Left ventricle myocardium inferior (tissue), 1 donor: ENCODE results near the gene BCL2L1. TPM values are rescaled to one million over a fixed set of nuclear protein-coding genes. Genes with fewer than 3 reads are reported as not detected.

Experiments
- DNase-seq: peaks from one replicate; pipeline ENCODE4 v3.0.0-alpha.2; 2020
- H3K27ac ChIP-seq: fragments of 200-600 bp; replicated peaks from 2 replicates; pipeline ENCODE4 v1.8.0; 2021
- H3K27me3 ChIP-seq: fragments of 200-600 bp; 2 replicates; pipeline ENCODE4 v1.8.0; 2021; ENCODE audit warnings: low read depth
- H3K36me3 ChIP-seq: fragments of 200-600 bp; 2 replicates; pipeline ENCODE4 v1.8.0; 2021
- H3K4me1 ChIP-seq: fragments of 200-600 bp; 2 replicates; pipeline ENCODE4 v1.8.0; 2021
- H3K4me3 ChIP-seq: fragments of 200-600 bp; 2 replicates; pipeline ENCODE4 v1.8.0; 2021; ENCODE audit warnings: mild to moderate bottlenecking, moderate library complexity
- H3K9me3 ChIP-seq: fragments of 200-600 bp; replicated peaks from 2 replicates; pipeline ENCODE4 v1.8.0; 2021
- intact Hi-C: fragments of 100-400 bp; cut with micrococcal nuclease; formaldehyde crosslinking; loops from one replicate; pipeline ENCODE4 v1.11.0; 2022
- long read RNA-seq: library from polyadenylated mRNA; unstranded; transcript quantifications from one replicate; pipeline ENCODE4 v2.0.0, GENCODE V29; 2021
- total RNA-seq: library from RNA; stranded (reverse); fragmentation: NEBNext Ultra II Directional; extraction: Animal tissue kit (Norgen Biotek cat#: 25700); gene quantifications from one replicate; pipeline ENCODE4 v1.2.1, GENCODE V29; 2021
- TF ChIP-seq, protein P1 (sequence below): fragments of 200-600 bp; IDR thresholded peaks from 2 replicates; pipeline ENCODE4 v1.8.0; 2021; ENCODE audit warnings: antibody characterized with exemption, mild to moderate bottlenecking, borderline replicate concordance
- donor health status: DM: no; HTN: yes; CAD: no; lungs with severe emphysema.

Gene BCL2L1
- 53.2 TPM for total RNA-seq
- long read RNA-seq, transcript BCL2L1-208 (3 exons, 894 nt), result minor isoform, 10 of 86 reads
- long read RNA-seq, transcript BCL2L1-201 (3 exons, 2,610 nt), result major isoform, 24 of 86 reads
- long read RNA-seq, partial matches to known transcripts, result 0 of 86 reads
- long read RNA-seq, other reads (novel, unspliced or antisense), result 52 of 86 reads

DNA sequence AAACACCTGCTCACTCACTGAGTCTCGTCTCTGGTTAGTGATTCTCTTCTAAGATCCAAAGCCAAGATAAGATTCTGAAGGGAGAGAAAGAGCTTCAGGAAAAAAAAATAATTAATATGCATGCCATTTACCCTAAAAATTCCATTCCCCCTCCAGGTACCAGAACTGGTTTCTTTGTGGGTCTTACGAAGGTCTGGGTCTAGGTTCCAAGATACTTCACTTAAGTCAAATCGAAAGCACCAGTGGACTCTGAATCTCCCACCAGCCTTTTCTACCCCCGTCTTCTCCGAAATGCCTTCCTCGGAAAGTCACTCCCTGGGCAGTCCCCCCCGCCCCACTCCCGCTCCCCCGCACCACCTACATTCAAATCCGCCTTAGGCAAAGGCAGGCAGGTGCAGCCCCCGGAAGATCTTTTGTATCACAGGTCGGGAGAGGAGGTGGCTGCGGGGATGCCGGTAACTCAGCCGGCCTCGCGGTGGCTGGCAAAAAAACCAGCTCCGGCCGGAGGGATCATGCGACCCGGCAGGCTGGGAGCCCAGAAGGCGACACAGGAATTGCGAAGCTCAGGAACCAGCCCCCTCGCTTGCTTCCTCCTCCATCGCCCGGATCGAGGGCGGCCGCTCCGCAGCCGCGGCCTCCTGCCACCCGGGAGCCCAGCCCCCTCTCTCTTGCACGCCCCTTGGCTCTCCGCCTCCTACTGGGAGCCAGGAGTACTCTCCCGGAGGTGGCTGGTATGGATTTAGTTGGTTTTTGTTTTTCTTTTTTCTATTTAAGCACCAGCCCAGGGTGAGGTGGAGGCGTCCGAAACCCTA, at the start of gene BCL2L1:
BCL2L1 (minus strand) TSS at position 612 of the 812 bp plus-strand sequence. CDS start 650 bp downstream, outside the sequence.
- intact Hi-C loops, result loop anchor here (5.0 kb wide), 1 partner anchor 50 kb away; no protein-coding TSS in a partner anchor
- Histone ChIP-seq H3K9me3 (no peaks in the 10 kb centered on the region), H3K27ac (peak within 1 kb of the TSS; percentile 99), H3K4me1 (peaks cover 59% of the 10 kb centered on the region), H3K4me3 (peak within 1 kb of the TSS; percentile 85), H3K27me3 (no peaks in the 10 kb centered on the region), H3K36me3 (peaks cover 27% of the 10 kb centered on the region)
- DNase-seq, result peak; percentile 88
- TF ChIP-seq, protein P1, sequence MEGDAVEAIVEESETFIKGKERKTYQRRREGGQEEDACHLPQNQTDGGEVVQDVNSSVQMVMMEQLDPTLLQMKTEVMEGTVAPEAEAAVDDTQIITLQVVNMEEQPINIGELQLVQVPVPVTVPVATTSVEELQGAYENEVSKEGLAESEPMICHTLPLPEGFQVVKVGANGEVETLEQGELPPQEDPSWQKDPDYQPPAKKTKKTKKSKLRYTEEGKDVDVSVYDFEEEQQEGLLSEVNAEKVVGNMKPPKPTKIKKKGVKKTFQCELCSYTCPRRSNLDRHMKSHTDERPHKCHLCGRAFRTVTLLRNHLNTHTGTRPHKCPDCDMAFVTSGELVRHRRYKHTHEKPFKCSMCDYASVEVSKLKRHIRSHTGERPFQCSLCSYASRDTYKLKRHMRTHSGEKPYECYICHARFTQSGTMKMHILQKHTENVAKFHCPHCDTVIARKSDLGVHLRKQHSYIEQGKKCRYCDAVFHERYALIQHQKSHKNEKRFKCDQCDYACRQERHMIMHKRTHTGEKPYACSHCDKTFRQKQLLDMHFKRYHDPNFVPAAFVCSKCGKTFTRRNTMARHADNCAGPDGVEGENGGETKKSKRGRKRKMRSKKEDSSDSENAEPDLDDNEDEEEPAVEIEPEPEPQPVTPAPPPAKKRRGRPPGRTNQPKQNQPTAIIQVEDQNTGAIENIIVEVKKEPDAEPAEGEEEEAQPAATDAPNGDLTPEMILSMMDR, result peak; percentile 85

DNA sequence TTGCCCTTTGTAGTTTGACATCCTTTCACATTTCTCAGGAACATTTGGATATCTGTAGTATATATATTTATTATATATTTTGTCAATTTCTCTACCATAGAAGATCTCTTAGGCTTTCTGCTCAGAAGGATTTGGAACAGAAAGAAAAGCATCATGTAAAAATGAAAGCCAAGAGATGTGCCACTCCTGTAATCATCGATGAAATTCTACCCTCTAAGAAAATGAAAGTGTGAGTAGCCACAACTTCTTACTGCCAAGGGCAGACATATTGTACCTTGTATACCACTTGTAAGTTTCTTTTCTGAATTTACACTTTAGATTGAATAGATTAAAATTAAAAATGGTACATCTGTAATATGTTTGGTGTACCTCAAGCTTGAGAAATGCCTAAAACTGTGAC, 47.6 kb upstream of the BCL2L1 start:
- DNase-seq, result no peak
- Histone ChIP-seq H3K9me3 (no peaks in the 10 kb centered on the region), H3K36me3 (no peaks in the 10 kb centered on the region), H3K4me1 (no peaks in the 10 kb centered on the region), H3K4me3 (no peak overlapping the region), H3K27ac (no peak overlapping the region), H3K27me3 (no peaks in the 10 kb centered on the region)
- TF ChIP-seq, protein P1, result no peak
- intact Hi-C loops, result no loop called here

DNA sequence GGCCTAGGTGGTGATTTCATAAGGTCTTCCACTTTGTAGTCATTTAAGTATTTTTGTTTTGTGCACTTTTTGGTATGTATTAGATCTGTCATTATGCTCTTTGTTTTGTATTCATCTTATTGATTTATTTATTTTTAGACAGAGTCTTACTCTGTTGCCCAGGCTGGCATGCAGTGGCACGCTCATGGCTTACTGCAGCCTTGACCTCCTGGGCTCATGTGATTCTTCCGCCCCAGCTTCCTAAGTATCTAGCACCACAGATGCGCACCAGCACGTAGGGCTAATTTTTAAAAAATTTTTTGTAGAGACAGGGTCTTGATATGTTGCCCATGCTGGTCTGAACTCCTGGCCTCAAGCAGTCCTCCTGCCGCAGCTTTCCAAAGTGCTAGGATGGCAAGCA, 47.0 kb upstream of the BCL2L1 start:
- H3K4me3 ChIP-seq, result no peak overlapping the region
- DNase-seq, result no peak
- H3K9me3 ChIP-seq, result no peaks in the 10 kb centered on the region
- H3K27me3 ChIP-seq, result no peaks in the 10 kb centered on the region
- TF ChIP-seq, protein P1, result no peak
- intact Hi-C loops, result no loop called here
- H3K36me3 ChIP-seq, result no peaks in the 10 kb centered on the region
- H3K27ac ChIP-seq, result no peak overlapping the region
- H3K4me1 ChIP-seq, result no peaks in the 10 kb centered on the region

DNA sequence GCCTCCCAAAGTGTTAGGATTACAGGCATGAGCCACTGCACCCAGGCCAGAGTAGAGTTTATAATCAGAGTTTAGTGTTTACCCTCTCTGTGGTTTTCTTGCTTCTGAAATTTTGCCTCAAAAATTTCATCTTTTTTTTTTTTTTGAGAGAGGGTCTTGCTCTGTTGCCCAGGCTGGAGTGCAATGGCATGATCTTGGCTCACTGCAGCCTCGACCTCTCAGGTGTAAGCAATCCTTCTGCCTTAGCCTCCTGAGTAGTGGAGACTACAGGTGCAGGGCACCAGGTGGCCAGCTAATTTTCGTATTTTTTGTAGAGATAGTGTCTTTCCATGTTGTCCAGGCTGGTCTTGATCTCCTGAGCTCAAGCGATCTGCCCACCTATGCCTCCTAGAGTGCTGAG, 45.1 kb upstream of the BCL2L1 start:
- no peaks in the 10 kb centered on the region for H3K4me1 ChIP-seq
- H3K27me3 ChIP-seq, result no peaks in the 10 kb centered on the region
- no peaks in the 10 kb centered on the region for H3K36me3 ChIP-seq
- intact Hi-C loops, result no loop called here
- TF ChIP-seq, protein P1, result no peak
- no peaks in the 10 kb centered on the region for H3K9me3 ChIP-seq
- no peak for DNase-seq
- no peak overlapping the region for H3K4me3 ChIP-seq
- no peak overlapping the region for H3K27ac ChIP-seq

DNA sequence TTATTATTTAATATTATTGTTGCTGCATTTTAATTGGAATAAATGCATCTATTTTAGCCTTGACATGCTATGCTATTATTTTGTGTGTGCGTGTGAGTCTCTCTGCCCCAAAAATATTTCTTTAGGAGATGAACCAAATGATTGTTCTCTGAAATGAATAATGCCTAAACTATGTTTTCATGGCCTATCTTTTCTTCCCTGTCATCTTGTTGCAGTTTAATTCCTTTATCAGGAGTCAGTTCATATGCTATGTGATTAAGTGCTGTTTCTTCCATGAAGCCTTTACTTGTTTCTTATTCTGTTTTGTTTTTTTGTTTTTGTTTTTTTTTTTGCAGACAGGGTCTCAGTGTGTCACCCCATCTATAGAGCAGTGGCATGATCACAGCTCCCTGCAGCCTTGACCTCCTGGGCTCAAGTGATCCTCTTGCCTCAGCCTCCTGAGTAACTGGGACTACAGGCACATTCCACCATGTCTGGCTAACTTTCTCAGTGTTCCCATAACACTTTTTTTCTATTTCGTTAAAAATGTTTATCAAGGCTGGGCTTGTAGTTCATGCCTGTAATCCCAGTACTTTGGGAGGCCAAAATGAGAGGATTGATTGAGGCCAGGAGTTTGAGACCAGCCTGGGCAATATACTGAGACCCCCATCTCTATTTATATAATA, 42.1 kb upstream of the BCL2L1 start:
- TF ChIP-seq, protein P1, result no peak
- H3K4me3 ChIP-seq, result no peak overlapping the region

More for the DNA sequence above, 42.1 kb upstream of the BCL2L1 start:
- Histone ChIP-seq H3K36me3 (no peaks in the 10 kb centered on the region), H3K9me3 (no peaks in the 10 kb centered on the region), H3K27ac (no peak overlapping the region), H3K27me3 (no peaks in the 10 kb centered on the region), H3K4me1 (no peaks in the 10 kb centered on the region)
- intact Hi-C loops, result no loop called here
- no peak for DNase-seq
